LNCAP (cell line): ENCODE measurements around the gene EYA4.

Source experiments
- CTCF ChIP-seq: fragments of 450-650 bp; IDR thresholded peaks from 2 replicates; pipeline ENCODE4 v1.5.1; 2017; ENCODE audit warnings: mild to moderate bottlenecking

The EYA4 gene

GRCh38 chr6:133206942-133207341, 34.2 kb upstream of the EYA4 start:
- no peak for TF ChIP-seq CTCF

GRCh38 chr6:133207754-133208153, 33.4 kb upstream of the EYA4 start:
- no peak for TF ChIP-seq CTCF

GRCh38 chr6:133208183-133208755, 32.9 kb upstream of the EYA4 start:
- no peak for TF ChIP-seq CTCF

GRCh38 chr6:133214267-133214666, 26.9 kb upstream of the EYA4 start:
- TF ChIP-seq CTCF: no peak

- TF ChIP-seq CTCF: no peak
These were observed 22.3 kb upstream of the EYA4 start for GRCh38 chr6:133218852-133219251.

- no peak for TF ChIP-seq CTCF
These were observed 17.6 kb upstream of the EYA4 start for GRCh38 chr6:133223452-133224029.

GRCh38 chr6:133225560-133225959, 15.6 kb upstream of the EYA4 start:
- no peak for TF ChIP-seq CTCF

- no peak for TF ChIP-seq CTCF
These were observed 13.8 kb upstream of the EYA4 start for GRCh38 chr6:133227344-133227743.
